Endothelial cell of umbilical vein (primary cell): ENCODE data around the gene GPRIN1. TPM values are rescaled to one million over a fixed set of nuclear protein-coding genes. Genes with fewer than 3 reads are reported as not detected.

Experiments used
- BruUV-seq: library from RNA; stranded (reverse); fragments of 400-500 nt; replicated peaks from 2 replicates; lab custom pipeline; 2021; lab: Mats Ljungman, UMichigan
- CTCF ChIA-PET: fragments of 300-600, 350-600 bp; sonication (Branson Sonifier 250); formaldehyde crosslinking; loops from one replicate; lab custom pipeline; 2021; ENCODE audit warnings: antibody characterized with exemption, inconsistent platforms; lab: Charles Lee
- POLR2A ChIA-PET: fragments of 300-600, 350-600 bp; sonication (Branson Sonifier 250); formaldehyde crosslinking; loops from one replicate; lab custom pipeline; 2021; ENCODE audit warnings: antibody characterized with exemption, inconsistent platforms; lab: Charles Lee
- DNase-seq: peaks from one replicate; pipeline ENCODE4 v3.0.0-alpha.2; 2011; ENCODE audit warnings: low read depth, low spot score
- FAIRE-seq: peaks from 2 replicates; lab custom pipeline; 2011; peaks lifted over from hg19 to GRCh38; lab: Jason Lieb, UNC
- H2AFZ ChIP-seq: 2 replicates; pipeline ENCODE4 v1.6.0; 2012; ENCODE audit warnings: low read depth, low read length, control low read depth, inconsistent platforms
- H3K27ac ChIP-seq: 2 replicates; pipeline ENCODE4 v1.5.1; 2011; ENCODE audit warnings: low read depth, mild to moderate bottlenecking, control low read depth, low read length, moderate library complexity; ENCODE audit not compliant: insufficient read depth
- H3K27me3 ChIP-seq, 2 experiments: 2 replicates each; pipeline versions ENCODE4 v1.6.0 to v1.6.1; 2011; ENCODE audit warnings: low read length in 2 of 2, mixed read lengths in 1 of 2; ENCODE audit not compliant: control insufficient read depth in 2 of 2, insufficient read depth in 2 of 2
- H3K36me3 ChIP-seq, 2 experiments: 2 replicates in 1 of 2; 3 replicates in 1 of 2; pipeline ENCODE4 v1.5.1; 2011; ENCODE audit warnings: low read length in 2 of 2, mild to moderate bottlenecking in 1 of 2, moderate library complexity in 1 of 2; ENCODE audit not compliant: control insufficient read depth in 2 of 2, insufficient read depth in 2 of 2; ENCODE audit errors: extremely low read depth in 1 of 2
- H3K4me1 ChIP-seq: 3 replicates; pipeline ENCODE4 v1.5.1; 2011; ENCODE audit warnings: mild to moderate bottlenecking, low read length; ENCODE audit not compliant: control insufficient read depth, insufficient read depth; ENCODE audit errors: extremely low read depth
- H3K4me2 ChIP-seq: 2 replicates; pipeline ENCODE4 v1.6.1; 2011; ENCODE audit warnings: low read length, control low read depth, mixed read lengths; ENCODE audit not compliant: insufficient read depth
- H3K4me3 ChIP-seq, 3 experiments: fragments of 200-600 bp in 1 of 3; sonication (generic), shearing (Covaris generic) in 1 of 3; replicated peaks in 1 of 3; 2 replicates each; pipeline ENCODE4 v1.5.1; 2011 to 2016; ENCODE audit warnings: control low read depth in 3 of 3, low read length in 3 of 3, mild to moderate bottlenecking in 2 of 3, inconsistent platforms in 1 of 3, low read depth in 1 of 3, moderate library complexity in 1 of 3; ENCODE audit not compliant: insufficient read depth in 1 of 3
- H3K79me2 ChIP-seq: 2 replicates; pipeline ENCODE4 v1.6.0; 2012; ENCODE audit warnings: low read length, inconsistent platforms; ENCODE audit not compliant: control insufficient read depth, insufficient read depth
- H3K9ac ChIP-seq: replicated peaks from 2 replicates; pipeline ENCODE3; 2011; ENCODE audit warnings: low read length, control low read depth; ENCODE audit not compliant: insufficient read depth; ENCODE audit errors: extremely low read depth
- H3K9me1 ChIP-seq: replicated peaks from 3 replicates; pipeline ENCODE4 v1.6.0; 2011; ENCODE audit warnings: mild to moderate bottlenecking, low read length; ENCODE audit not compliant: control insufficient read depth, insufficient read depth; ENCODE audit errors: extremely low read depth
- H3K9me3 ChIP-seq: replicated peaks from 2 replicates; pipeline ENCODE4 v1.5.1; 2012; ENCODE audit warnings: low read length, inconsistent platforms; ENCODE audit not compliant: control insufficient read depth, insufficient read depth
- H4K20me1 ChIP-seq: replicated peaks from 2 replicates; pipeline ENCODE3; 2011; ENCODE audit warnings: mild to moderate bottlenecking, low read length; ENCODE audit not compliant: control insufficient read depth, insufficient read depth; ENCODE audit errors: extremely low read depth
- CTCF ChIP-seq, 2 donors: IDR thresholded peaks; 1 replicate in 1 of 2; 2 replicates in 1 of 2; pipeline ENCODE4 v1.5.1; 2011; ENCODE audit warnings: low read length in 2 of 2, mild to moderate bottlenecking in 2 of 2, moderate library complexity in 2 of 2, control low read depth in 1 of 2, inconsistent platforms in 1 of 2, low read depth in 1 of 2; ENCODE audit not compliant: insufficient read depth in 1 of 2; ENCODE audit errors: extremely low read depth in 1 of 2
- EZH2 ChIP-seq: IDR thresholded peaks from 2 replicates; pipeline ENCODE4 v1.6.1; 2012; ENCODE audit warnings: borderline replicate concordance, low read depth, mild to moderate bottlenecking, moderate library complexity, low read length, inconsistent platforms; ENCODE audit not compliant: severe bottlenecking
- GATA2 ChIP-seq: IDR thresholded peaks from 2 replicates; pipeline ENCODE4 v1.7.0; 2011; ENCODE audit warnings: low read depth, mild to moderate bottlenecking, moderate library complexity, mixed read lengths, low read length; ENCODE audit not compliant: insufficient read length, insufficient read depth
- JUN ChIP-seq: IDR thresholded peaks from 2 replicates; pipeline ENCODE4 v1.6.1; 2011; ENCODE audit warnings: borderline replicate concordance, low read depth; ENCODE audit not compliant: insufficient read length, insufficient read depth
- MYC ChIP-seq: IDR thresholded peaks from one replicate; pipeline ENCODE4 v1.6.1; 2011; ENCODE audit warnings: mild to moderate bottlenecking, low read depth, low read length
- POLR2A ChIP-seq: IDR thresholded peaks from 2 replicates; pipeline ENCODE4 v1.6.1; 2012; ENCODE audit warnings: low read depth, mild to moderate bottlenecking, control low read depth, low read length
- dilution Hi-C: fragments of 300-500 bp; cut with MboI; formaldehyde crosslinking; loops from one replicate; pipeline ENCODE4 v1.15.0; 2019; ENCODE audit warnings: low sequenced_read_pairs; ENCODE audit not compliant: extremely low pct_ligation_motif_present
- intact Hi-C: fragments of 100-400 bp; cut with micrococcal nuclease; formaldehyde crosslinking; loops from one replicate; pipeline ENCODE4 v1.10.0; 2022
- polyA plus RNA-seq, 4 experiments: library from polyadenylated mRNA; depleted of rRNA in 3 of 4; stranded (reverse) in 3 of 4; unstranded in 1 of 4; fragments of >200 nt; gene quantifications; 2 replicates each; pipeline versions ENCODE4 v1.2.1 to v1.2.3, GENCODE V29; 2011 to 2012; ENCODE audit warnings: missing spikeins in 1 of 4
- total RNA-seq: library from RNA; stranded (reverse); gene quantifications from 2 replicates; pipeline ENCODE4 v1.2.3, GENCODE V29; 2021

Gene GPRIN1
- total and polyA plus RNA-seq, 2 donors (not counting 3 experiments of a cell fraction or from before 2014, with no cell fraction given), result 2.4 to 10.4 TPM

GRCh38 chr5:176619569-176620332 is 9.8 kb upstream of the GPRIN1 start:
- no peaks in the 10 kb centered on the region for H3K9me3 ChIP-seq
- H3K36me3 ChIP-seq, result no peaks in the 10 kb centered on the region
- H3K4me3 ChIP-seq, result no peak overlapping the region
- POLR2A ChIA-PET, result interaction anchor here (0.6 kb wide), 1 partner anchor 71 kb away, joined by 7 read pairs; the partner anchor contains the start of gene CDHR2
- H3K9me1 ChIP-seq, result no peaks in the 10 kb centered on the region
- no peak overlapping the region for H3K27ac ChIP-seq
- peaks cover 31% of the 10 kb centered on the region in 2 experiments for H3K27me3 ChIP-seq
- H3K4me1 ChIP-seq, result peaks cover 18% of the 10 kb centered on the region
- FAIRE-seq, result no peak
- CTCF ChIA-PET, result interaction anchor here (1.2 kb wide), 1 partner anchor 46 kb away, joined by 3 read pairs; no protein-coding TSS in a partner anchor
- intact Hi-C loops (loop anchor here (1.0 to 10.0 kb wide), 6 partner anchors 11 to 231 kb away; partner anchors contain the start of genes EIF4E1B, FAF2, HIGD2A and NOP16), dilution Hi-C loops (no loop called here)
- no TSS peak for BruUV-seq
- H3K9ac ChIP-seq, result no peak overlapping the region
- peak overlapping the region; percentile 24 for H2AFZ ChIP-seq
- H3K4me2 ChIP-seq, result no peak overlapping the region
- no peak for TF ChIP-seq MYC
- TF ChIP-seq POLR2A, result no peak
- no peak for TF ChIP-seq GATA2
- TF ChIP-seq EZH2, result peak; percentile 94
- TF ChIP-seq CTCF (IDR thresholded peaks at IDR 0.05; ENCODE audit: extremely low read depth in 1 of 2, insufficient read depth in 1 of 2, low read depth in 1 of 2, low read length in 2 of 2), result peak in 1 of 2 donors; percentile 3
- TF ChIP-seq JUN, result no peak
- H3K79me2 ChIP-seq, result no peaks in the 10 kb centered on the region
- no peak for DNase-seq
- H4K20me1 ChIP-seq, result no peaks in the 10 kb centered on the region
